HepG2 (cell line): ENCODE measurements around the gene TM2D3. TPM values are rescaled to one million over a fixed set of nuclear protein-coding genes. Genes with fewer than 3 reads are reported as not detected.

Source experiments
- ATM ChIP-seq: fragments of 450-650 bp; IDR thresholded peaks from 2 replicates; pipeline ENCODE4 v1.7.1; 2017; ENCODE audit warnings: mild to moderate bottlenecking, borderline replicate concordance
- CAMTA2 ChIP-seq: sonication (generic); formaldehyde crosslinking; IDR thresholded peaks from 2 replicates; pipeline ENCODE4 v1.4.0; 2020; ENCODE audit warnings: mild to moderate bottlenecking, missing genetic modification reagents, borderline replicate concordance
- ELF3 ChIP-seq: IDR thresholded peaks from 2 replicates; pipeline ENCODE4 v1.6.1; 2016; ENCODE audit warnings: missing genetic modification reagents, missing compliant biosample characterization
- GLI4 ChIP-seq: sonication (generic); formaldehyde crosslinking; IDR thresholded peaks from 2 replicates; pipeline ENCODE4 v1.5.1; 2020; ENCODE audit warnings: missing genetic modification reagents, mild to moderate bottlenecking, moderate library complexity, borderline replicate concordance
- JARID2 ChIP-seq: sonication (generic); formaldehyde crosslinking; IDR thresholded peaks from 2 replicates; pipeline ENCODE4 v1.8.1; 2023; ENCODE audit warnings: missing genetic modification reagents, inconsistent platforms; ENCODE audit not compliant: insufficient replicate concordance
- MXD4 ChIP-seq: IDR thresholded peaks from 2 replicates; pipeline ENCODE4 v1.6.1; 2016; ENCODE audit warnings: mild to moderate bottlenecking, missing biosample characterization, missing genetic modification reagents
- NR2C2 ChIP-seq: sonication (generic); formaldehyde crosslinking; IDR thresholded peaks from 2 replicates; pipeline ENCODE4 v1.4.0; 2020; ENCODE audit warnings: missing genetic modification reagents, mild to moderate bottlenecking, moderate library complexity, borderline replicate concordance
- NR2F2 ChIP-seq: IDR thresholded peaks from 2 replicates; pipeline ENCODE4 v1.6.1; 2012; ENCODE audit warnings: low read depth, inconsistent platforms, borderline replicate concordance
- SCMH1 ChIP-seq: sonication (generic); formaldehyde crosslinking; IDR thresholded peaks from 2 replicates; pipeline ENCODE4 v1.9.0; 2021; ENCODE audit warnings: missing genetic modification reagents, mild to moderate bottlenecking, borderline replicate concordance
- SIN3A ChIP-seq: IDR thresholded peaks from 2 replicates; pipeline ENCODE4 v1.6.1; 2011; ENCODE audit warnings: low read depth, mild to moderate bottlenecking, control low read depth, low read length, borderline replicate concordance
- SNAPC2 ChIP-seq: sonication (generic); formaldehyde crosslinking; IDR thresholded peaks from 2 replicates; pipeline ENCODE4 v1.8.1; 2022; ENCODE audit warnings: mild to moderate bottlenecking, missing genetic modification reagents
- SSRP1 ChIP-seq: IDR thresholded peaks from 2 replicates; pipeline ENCODE4 v1.6.1; 2016; ENCODE audit warnings: control low read depth
- ZBTB38 ChIP-seq: sonication (generic); formaldehyde crosslinking; IDR thresholded peaks from 2 replicates; pipeline ENCODE4 v1.5.1; 2020; ENCODE audit warnings: mild to moderate bottlenecking, missing genetic modification reagents
- ZBTB42 ChIP-seq: sonication (generic); formaldehyde crosslinking; IDR thresholded peaks from 2 replicates; pipeline ENCODE4 v1.5.0; 2020; ENCODE audit warnings: mild to moderate bottlenecking, missing genetic modification reagents
- ZFP90 ChIP-seq: sonication (generic); formaldehyde crosslinking; IDR thresholded peaks from 2 replicates; pipeline ENCODE4 v1.8.0; 2022; ENCODE audit warnings: missing genetic modification reagents, mild to moderate bottlenecking, inconsistent platforms, borderline replicate concordance
- ZNF567 ChIP-seq: sonication (generic); formaldehyde crosslinking; IDR thresholded peaks from 2 replicates; pipeline ENCODE4 v1.8.1; 2023; ENCODE audit warnings: mild to moderate bottlenecking, missing genetic modification reagents, borderline replicate concordance
- ZNF574 ChIP-seq: sonication (generic); formaldehyde crosslinking; IDR thresholded peaks from 2 replicates; pipeline ENCODE4 v1.4.0; 2020; ENCODE audit warnings: missing genetic modification reagents
- polyA plus RNA-seq, 8 experiments: library from polyadenylated mRNA; depleted of rRNA in 3 of 8; stranded (reverse) in 7 of 8; unstranded in 1 of 8; fragments of >200 nt; fragmentation: Illumina TruSeq in 4 of 8; extraction: Trizol in 4 of 8; gene quantifications; 2 replicates each; pipeline versions ENCODE4 v1.2.1 to v1.2.3, GENCODE V29; 2011 to 2016; ENCODE audit warnings: low read depth in 4 of 8, missing spikeins in 1 of 8, mixed read lengths in 1 of 8; ENCODE audit not compliant: insufficient read depth in 1 of 8
- total RNA-seq, 5 experiments: library from RNA; depleted of rRNA; stranded (reverse); fragments of >200 nt; fragmentation: Illumina TruSeq; extraction: Trizol; gene quantifications; 2 replicates each; pipeline ENCODE4 v1.2.3, GENCODE V29; 2016; ENCODE audit warnings: low read depth in 1 of 5
- TF ChIP-seq, protein P1 (sequence below): sonication (generic); formaldehyde crosslinking; IDR thresholded peaks from 2 replicates; pipeline ENCODE4 v1.5.1; 2020; ENCODE audit warnings: mild to moderate bottlenecking, moderate library complexity, missing genetic modification reagents
- TF ChIP-seq, protein P2 (sequence below): sonication (generic); formaldehyde crosslinking; IDR thresholded peaks from 2 replicates; pipeline ENCODE4 v1.8.0; 2022; ENCODE audit warnings: low read depth, missing genetic modification reagents
- TF ChIP-seq, protein P3 (sequence below): sonication (generic); formaldehyde crosslinking; conservative IDR thresholded peaks from 2 replicates; pipeline ENCODE4 v1.4.0; 2020; ENCODE audit warnings: missing genetic modification reagents

TM2D3 gene
- total and polyA plus RNA-seq, 2 of the 13 experiments (the other 11 are each of a cell fraction or from before 2014, with no cell fraction given): 31.1 to 72.7 TPM

DNA sequence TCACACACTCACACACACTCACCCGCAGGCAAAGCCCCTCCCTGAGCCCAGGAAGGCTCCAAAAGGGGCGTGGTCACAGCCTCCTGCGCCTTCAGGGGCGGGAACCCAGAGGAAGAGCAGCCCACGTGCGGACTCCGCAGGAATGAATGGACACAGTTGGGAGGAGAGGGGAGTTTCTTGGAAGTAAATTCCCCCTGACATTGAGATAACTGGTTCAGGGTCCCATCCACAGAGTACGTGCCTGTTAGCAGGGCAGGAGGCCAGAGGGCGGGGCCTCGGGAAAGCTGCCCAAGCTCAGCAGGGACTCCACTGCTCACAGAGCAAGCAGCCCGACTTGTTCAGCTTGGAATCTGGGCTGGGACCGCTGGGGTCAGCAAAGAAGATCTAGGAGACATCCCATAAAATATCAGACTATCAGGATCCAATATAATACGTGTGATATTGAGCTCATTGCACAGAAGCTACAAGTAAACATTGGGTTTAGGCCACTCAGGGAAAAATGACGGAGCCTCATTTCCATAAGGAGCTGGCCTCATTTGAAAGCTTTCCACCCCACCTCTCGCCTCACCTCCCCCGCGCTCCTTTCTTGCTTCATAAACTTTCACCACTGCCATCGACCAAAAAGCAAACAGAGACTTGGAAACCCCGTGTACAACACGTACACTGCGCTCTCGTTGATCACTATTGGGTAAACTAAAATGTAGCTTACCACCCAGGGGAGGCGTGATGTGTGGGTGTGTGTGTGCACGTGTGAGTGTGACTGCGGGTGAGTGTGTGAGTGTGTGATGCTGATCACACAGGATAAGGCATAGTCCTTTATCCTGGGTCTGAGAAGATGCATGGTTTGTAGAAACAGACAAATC lies 36.0 kb downstream of the TM2D3 start (continued):
- TF ChIP-seq, protein P1, sequence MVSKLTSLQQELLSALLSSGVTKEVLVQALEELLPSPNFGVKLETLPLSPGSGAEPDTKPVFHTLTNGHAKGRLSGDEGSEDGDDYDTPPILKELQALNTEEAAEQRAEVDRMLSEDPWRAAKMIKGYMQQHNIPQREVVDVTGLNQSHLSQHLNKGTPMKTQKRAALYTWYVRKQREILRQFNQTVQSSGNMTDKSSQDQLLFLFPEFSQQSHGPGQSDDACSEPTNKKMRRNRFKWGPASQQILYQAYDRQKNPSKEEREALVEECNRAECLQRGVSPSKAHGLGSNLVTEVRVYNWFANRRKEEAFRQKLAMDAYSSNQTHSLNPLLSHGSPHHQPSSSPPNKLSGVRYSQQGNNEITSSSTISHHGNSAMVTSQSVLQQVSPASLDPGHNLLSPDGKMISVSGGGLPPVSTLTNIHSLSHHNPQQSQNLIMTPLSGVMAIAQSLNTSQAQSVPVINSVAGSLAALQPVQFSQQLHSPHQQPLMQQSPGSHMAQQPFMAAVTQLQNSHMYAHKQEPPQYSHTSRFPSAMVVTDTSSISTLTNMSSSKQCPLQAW (CRISPR knock-in tag): peak; percentile 80
- TF ChIP-seq, protein P2, sequence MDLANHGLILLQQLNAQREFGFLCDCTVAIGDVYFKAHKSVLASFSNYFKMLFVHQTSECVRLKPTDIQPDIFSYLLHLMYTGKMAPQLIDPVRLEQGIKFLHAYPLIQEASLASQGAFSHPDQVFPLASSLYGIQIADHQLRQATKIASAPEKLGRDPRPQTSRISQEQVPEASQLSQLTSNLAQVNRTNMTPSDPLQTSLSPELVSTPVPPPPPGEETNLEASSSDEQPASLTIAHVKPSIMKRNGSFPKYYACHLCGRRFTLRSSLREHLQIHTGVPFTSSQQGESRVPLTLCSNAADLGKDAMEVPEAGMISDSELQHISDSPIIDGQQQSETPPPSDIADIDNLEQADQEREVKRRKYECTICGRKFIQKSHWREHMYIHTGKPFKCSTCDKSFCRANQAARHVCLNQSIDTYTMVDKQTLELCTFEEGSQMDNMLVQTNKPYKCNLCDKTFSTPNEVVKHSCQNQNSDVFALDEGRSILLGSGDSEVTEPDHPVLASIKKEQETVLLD: no peak
- TF ChIP-seq, protein P3, sequence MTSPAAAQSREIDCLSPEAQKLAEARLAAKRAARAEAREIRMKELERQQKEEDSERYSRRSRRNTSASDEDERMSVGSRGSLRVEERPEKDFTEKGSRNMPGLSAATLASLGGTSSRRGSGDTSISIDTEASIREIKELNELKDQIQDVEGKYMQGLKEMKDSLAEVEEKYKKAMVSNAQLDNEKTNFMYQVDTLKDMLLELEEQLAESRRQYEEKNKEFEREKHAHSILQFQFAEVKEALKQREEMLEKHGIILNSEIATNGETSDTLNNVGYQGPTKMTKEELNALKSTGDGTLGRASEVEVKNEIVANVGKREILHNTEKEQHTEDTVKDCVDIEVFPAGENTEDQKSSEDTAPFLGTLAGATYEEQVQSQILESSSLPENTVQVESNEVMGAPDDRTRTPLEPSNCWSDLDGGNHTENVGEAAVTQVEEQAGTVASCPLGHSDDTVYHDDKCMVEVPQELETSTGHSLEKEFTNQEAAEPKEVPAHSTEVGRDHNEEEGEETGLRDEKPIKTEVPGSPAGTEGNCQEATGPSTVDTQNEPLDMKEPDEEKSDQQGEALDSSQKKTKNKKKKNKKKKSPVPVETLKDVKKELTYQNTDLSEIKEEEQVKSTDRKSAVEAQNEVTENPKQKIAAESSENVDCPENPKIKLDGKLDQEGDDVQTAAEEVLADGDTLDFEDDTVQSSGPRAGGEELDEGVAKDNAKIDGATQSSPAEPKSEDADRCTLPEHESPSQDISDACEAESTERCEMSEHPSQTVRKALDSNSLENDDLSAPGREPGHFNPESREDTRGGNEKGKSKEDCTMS (CRISPR knock-in tag): no peak
- TF ChIP-seq CAMTA2 (CRISPR knock-in tag): no peak; the same call in none of the 2 replicates
- TF ChIP-seq NR2F2: no peak
- peak; percentile 8; the same call in 1 of the 2 replicates for TF ChIP-seq ZNF574 (CRISPR knock-in tag)
- TF ChIP-seq GLI4 (CRISPR knock-in tag): 0 out of 2 replicates have a peak, but pooled peaks have one; percentile 55
- TF ChIP-seq ZBTB42 (CRISPR knock-in tag): no peak
- TF ChIP-seq SCMH1: no peak
- TF ChIP-seq ATM: no peak
- peak; percentile 50; the same call in 1 of the 2 replicates for TF ChIP-seq MXD4 (CRISPR knock-in tag)
- no peak for TF ChIP-seq ZNF567 (CRISPR knock-in tag)
- TF ChIP-seq NR2C2 (CRISPR knock-in tag): no peak
- TF ChIP-seq JARID2 (CRISPR knock-in tag): no peak
- peak; percentile 42; the same call in 1 of the 2 replicates for TF ChIP-seq ELF3 (CRISPR knock-in tag)
- 0 out of 2 replicates have a peak, but pooled peaks have one; percentile 24 for TF ChIP-seq ZFP90 (CRISPR knock-in tag)
- peak; percentile 33 for TF ChIP-seq ZBTB38 (CRISPR knock-in tag)
- no peak for TF ChIP-seq SSRP1 (CRISPR knock-in tag)
- peak; percentile 55; the same call in 1 of the 2 replicates for TF ChIP-seq SIN3A
- peak; percentile 95 for TF ChIP-seq SNAPC2 (CRISPR knock-in tag)
